Activated CD4-positive, alpha-beta T cell treated with anti-CD3 and anti-CD28 coated beads for 4 hours (primary cell): ENCODE data around the gene SLC25A34.

ENCODE experiments used
- DNase-seq, 2 donors: peaks; one replicate each; pipeline ENCODE4 v3.0.0-alpha.2; 2020

Gene SLC25A34

DNA sequence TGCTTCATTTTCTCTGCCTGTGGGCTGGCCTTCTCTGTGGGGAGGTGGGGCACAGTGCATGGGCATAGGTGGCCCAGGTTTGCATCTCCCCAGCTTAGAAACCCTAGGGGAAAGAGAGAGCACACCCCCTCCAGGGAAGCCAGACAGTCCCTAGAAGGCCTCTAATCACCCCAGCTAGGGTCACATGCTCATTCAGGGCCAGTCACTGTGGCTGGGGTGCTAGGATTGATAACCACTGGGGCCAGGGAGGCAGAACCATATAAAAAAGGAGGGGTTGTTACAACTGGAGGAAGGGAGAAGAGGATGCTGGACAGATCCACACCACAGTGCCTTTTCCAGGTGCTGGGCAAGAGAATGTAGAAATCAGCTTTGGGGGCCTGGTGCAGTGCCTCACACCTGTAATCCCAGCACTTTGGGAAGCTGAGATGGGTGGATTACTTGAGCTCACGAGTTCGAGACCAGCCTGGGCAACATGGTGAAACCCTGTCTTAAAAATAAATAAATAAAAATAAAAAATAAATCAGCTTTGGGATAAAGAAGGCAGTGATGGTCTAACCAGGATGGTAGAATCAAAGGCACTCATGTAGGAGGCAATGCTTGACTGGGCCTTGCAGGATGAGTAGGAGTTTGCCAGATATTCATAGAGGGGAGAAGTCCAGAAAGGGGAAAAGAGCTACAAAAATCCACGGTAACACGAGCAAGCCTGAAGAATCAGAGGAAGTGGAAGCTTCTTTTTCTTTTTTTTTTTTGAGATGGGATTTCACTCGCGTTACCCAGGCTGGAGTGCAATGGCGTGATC lies 42.0 kb downstream of the SLC25A34 start:
- no peak for DNase-seq

DNA sequence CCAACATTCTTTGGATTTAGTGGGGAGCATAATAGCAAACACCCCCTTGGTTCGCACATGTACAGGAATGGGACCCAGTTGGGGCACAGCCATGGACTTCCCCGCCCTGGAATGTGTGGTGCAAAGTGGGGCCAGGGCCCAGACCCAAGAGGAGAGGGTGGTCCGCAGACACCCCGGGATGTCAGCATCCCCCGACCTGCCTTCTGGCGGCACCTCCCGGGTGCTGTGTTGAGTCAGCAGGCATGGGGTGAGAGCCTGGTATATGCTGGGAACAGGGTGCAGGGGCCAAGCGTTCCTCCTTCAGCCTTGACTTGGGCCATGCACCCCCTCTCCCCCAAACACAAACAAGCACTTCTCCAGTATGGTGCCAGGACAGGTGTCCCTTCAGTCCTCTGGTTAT lies 49.6 kb downstream of the SLC25A34 start:
- DNase-seq: no peak

DNA sequence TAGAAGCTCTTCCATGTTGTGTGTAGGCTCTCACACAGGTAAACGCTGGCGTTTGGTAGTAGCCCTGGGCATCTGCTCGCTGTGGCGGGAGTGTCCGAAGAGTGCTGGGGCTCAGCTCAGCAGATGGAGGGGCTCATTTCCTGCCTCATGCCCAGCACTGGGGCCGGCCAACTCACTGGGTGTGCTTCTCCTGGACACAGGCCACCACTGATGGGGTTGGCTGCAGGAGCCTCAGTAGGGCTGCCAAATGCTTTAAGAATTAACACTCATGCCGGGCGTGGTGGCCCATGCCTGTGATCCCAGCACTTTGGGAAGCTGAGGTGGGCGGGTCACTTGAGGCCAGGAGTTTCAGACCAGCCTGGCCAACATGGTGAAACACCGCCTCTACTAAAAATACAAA lies 50.5 kb downstream of the SLC25A34 start:
- DNase-seq: no peak

DNA sequence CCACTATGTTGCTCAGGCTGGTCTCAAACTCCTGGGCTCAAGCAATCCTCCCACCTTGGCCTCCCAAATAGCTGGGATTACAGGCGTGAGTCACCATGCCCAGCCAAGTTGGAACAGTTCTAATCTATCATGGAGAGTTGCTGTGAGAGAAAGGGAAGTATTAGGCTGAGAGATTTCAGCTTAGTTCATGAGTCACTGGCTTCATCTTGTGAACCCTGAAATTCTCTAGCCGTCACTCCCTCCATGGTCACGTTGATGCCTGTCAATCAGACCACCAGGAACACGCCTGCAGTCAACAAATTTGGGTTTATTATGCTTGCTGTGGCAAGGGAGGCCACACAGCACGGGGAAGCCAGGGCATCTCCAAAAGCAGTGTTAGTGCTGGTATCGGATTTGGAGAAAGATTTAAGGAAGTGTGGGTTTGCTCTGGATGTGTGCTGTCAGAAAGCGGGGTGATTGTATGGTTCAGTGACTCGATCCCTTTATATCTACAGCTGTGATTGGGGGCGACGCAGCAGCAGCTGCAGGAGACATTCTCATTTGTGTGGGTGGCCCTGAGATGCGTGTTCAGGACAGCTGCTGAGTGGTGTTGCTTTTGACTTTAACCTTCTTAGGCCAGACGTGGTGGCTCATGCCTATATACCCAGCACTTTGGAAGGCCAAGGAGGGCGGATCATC lies 52.7 kb downstream of the SLC25A34 start:
- no peak for DNase-seq
